ENCODE results near the gene CDH23. TPM values are rescaled to one million over a fixed set of nuclear protein-coding genes. Genes with fewer than 3 reads are reported as not detected.

CDH23 gene
- total and polyA plus RNA-seq, 9 of the 15 experiments (the other 6 are each of a cell fraction or from before 2014, with no cell fraction given): 0.18 to 1.2 (median 0.47) TPM

- TF ChIP-seq NR2C2 (CRISPR knock-in tag; IDR thresholded peaks at IDR 0.05) (peak; percentile 38; the same call in 1 of the 2 replicates), NR2C2 (tag; IDR thresholded peaks at IDR 0.05) (no peak), ARID1B (IDR thresholded peaks at IDR 0.05) (no peak), BRD4 (IDR thresholded peaks at IDR 0.05) (no peak), ZSCAN29 (IDR thresholded peaks at IDR 0.05) (no peak), HCFC1 (IDR thresholded peaks at IDR 0.05; ENCODE audit: low read depth, low read length) (peak; percentile 6; the same call in 1 of the 2 replicates), RBM22 (IDR thresholded peaks at IDR 0.05; ENCODE audit: low read depth, low read length, poor library complexity, severe bottlenecking) (peak; percentile 69), UBTF (IDR thresholded peaks at IDR 0.05; ENCODE audit: borderline replicate concordance in 1 of 2, low read depth in 2 of 2, low read length in 2 of 2) (no peak), KDM1A (IDR thresholded peaks at IDR 0.05) (no peak), ZNF41 (CRISPR knock-in tag; conservative IDR thresholded peaks at IDR 0.05) (no peak), VEZF1 (CRISPR knock-in tag; IDR thresholded peaks at IDR 0.05) (peak; percentile 73), POLR2G (IDR thresholded peaks at IDR 0.05; ENCODE audit: low read depth, low read length) (peak; percentile 71), SMAD3 (CRISPR knock-in tag; conservative IDR thresholded peaks at IDR 0.05) (0 out of 2 replicates have a peak, but pooled peaks have one; percentile 42), SAFB2 (IDR thresholded peaks at IDR 0.05; ENCODE audit: borderline replicate concordance, low read depth, low read length, severe bottlenecking) (no peak), BCLAF1 (IDR thresholded peaks at IDR 0.05; ENCODE audit: borderline replicate concordance in 1 of 2, control insufficient read depth in 1 of 2, low read depth in 2 of 2, low read length in 1 of 2) (no peak), CHCHD3 (CRISPR knock-in tag; IDR thresholded peaks at IDR 0.05) (no peak), ASH1L (IDR thresholded peaks at IDR 0.05; ENCODE audit: borderline replicate concordance, low read depth, partially characterized antibody) (no peak), GMEB1 (CRISPR knock-in tag; IDR thresholded peaks at IDR 0.05) (no peak)
Observed at GRCh38 chr10:71812016-71812912, 415.5 kb downstream of the CDH23 start (continued).
